PFSK-1 (cell line): ENCODE data around the gene CYB5D1.

Experiments
- FOXP2 ChIP-seq: optimal IDR thresholded peaks from 2 replicates; pipeline ENCODE3; 2011; ENCODE audit warnings: borderline replicate concordance, control low read depth, inconsistent platforms; ENCODE audit not compliant: insufficient read depth; ENCODE audit errors: extremely low read length, extremely low read depth
- POLR2AphosphoS5 ChIP-seq: IDR thresholded peaks from 2 replicates; pipeline ENCODE4 v1.6.1; 2012; ENCODE audit warnings: low read depth, mild to moderate bottlenecking, control low read depth, low read length, moderate library complexity
- SIN3A ChIP-seq: IDR thresholded peaks from 2 replicates; pipeline ENCODE4 v1.6.1; 2012; ENCODE audit warnings: mild to moderate bottlenecking, low read length, moderate library complexity, borderline replicate concordance; ENCODE audit not compliant: insufficient read depth
- TAF1 ChIP-seq: IDR thresholded peaks from 2 replicates; pipeline ENCODE4 v1.6.1; 2012; ENCODE audit warnings: low read length, control low read depth, borderline replicate concordance; ENCODE audit not compliant: insufficient read depth
- TF ChIP-seq, protein P1 (sequence below), 2 experiments: IDR thresholded peaks; 2 replicates each; pipeline versions ENCODE4 v1.6.1 to v1.8.0; 2011 to 2012; ENCODE audit warnings: low read depth in 2 of 2, low read length in 2 of 2, control low read depth in 1 of 2, inconsistent platforms in 1 of 2, mild to moderate bottlenecking in 1 of 2, moderate library complexity in 1 of 2; ENCODE audit not compliant: insufficient read depth in 1 of 2

CYB5D1 gene

GRCh38 chr17:7838090-7839075, 19.4 kb upstream of the CYB5D1 start:
- TF ChIP-seq FOXP2 (no peak), POLR2AphosphoS5 (peak; percentile 72), SIN3A (peak; percentile 92; the same call in 1 of the 2 replicates)

DNA sequence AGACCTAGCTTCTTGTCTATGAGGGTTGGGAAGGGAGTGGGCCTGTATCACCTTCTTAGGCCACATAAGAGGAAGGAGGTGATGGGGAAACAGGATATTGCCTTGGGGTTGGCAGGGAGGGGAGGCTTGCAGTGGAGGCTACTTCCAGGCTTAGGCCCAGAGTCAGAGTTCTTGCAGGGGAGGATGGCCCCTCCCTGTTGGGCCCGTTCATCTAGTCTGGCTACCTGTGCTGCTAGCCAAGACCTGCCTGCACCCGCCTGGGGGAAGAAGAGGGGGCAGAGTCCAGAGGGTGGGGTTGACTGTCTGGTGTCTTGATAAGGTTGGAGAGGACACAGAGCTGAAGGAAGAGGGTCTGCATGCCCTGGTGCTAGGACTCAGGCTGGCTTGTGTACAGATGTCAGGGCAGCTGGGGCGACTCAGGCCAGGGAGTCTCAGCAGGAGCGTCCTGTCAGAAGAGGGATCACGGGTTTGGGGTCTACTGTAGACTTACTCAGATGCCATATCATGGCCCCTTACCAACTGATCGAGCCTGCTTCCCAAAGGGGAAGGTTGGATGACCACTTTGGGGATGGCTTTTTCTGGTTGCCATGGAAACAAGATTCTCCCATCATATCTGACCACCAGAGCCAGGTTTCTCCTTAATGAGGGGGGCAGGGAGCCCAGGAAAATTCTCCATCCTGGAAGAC, 18.5 kb upstream of the CYB5D1 start:
- TF ChIP-seq POLR2AphosphoS5, result no peak
- TF ChIP-seq FOXP2, result no peak
- TF ChIP-seq, protein P1, sequence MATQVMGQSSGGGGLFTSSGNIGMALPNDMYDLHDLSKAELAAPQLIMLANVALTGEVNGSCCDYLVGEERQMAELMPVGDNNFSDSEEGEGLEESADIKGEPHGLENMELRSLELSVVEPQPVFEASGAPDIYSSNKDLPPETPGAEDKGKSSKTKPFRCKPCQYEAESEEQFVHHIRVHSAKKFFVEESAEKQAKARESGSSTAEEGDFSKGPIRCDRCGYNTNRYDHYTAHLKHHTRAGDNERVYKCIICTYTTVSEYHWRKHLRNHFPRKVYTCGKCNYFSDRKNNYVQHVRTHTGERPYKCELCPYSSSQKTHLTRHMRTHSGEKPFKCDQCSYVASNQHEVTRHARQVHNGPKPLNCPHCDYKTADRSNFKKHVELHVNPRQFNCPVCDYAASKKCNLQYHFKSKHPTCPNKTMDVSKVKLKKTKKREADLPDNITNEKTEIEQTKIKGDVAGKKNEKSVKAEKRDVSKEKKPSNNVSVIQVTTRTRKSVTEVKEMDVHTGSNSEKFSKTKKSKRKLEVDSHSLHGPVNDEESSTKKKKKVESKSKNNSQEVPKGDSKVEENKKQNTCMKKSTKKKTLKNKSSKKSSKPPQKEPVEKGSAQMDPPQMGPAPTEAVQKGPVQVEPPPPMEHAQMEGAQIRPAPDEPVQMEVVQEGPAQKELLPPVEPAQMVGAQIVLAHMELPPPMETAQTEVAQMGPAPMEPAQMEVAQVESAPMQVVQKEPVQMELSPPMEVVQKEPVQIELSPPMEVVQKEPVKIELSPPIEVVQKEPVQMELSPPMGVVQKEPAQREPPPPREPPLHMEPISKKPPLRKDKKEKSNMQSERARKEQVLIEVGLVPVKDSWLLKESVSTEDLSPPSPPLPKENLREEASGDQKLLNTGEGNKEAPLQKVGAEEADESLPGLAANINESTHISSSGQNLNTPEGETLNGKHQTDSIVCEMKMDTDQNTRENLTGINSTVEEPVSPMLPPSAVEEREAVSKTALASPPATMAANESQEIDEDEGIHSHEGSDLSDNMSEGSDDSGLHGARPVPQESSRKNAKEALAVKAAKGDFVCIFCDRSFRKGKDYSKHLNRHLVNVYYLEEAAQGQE (IDR thresholded peaks at IDR 0.05; ENCODE audit: insufficient read depth in 1 of 2, low read depth in 2 of 2, low read length in 2 of 2), result no peak
- TF ChIP-seq SIN3A, result no peak
- no peak for TF ChIP-seq TAF1

GRCh38 chr17:7839876-7840261, 17.9 kb upstream of the CYB5D1 start:
- TF ChIP-seq FOXP2, result no peak
- TF ChIP-seq POLR2AphosphoS5, result no peak

DNA sequence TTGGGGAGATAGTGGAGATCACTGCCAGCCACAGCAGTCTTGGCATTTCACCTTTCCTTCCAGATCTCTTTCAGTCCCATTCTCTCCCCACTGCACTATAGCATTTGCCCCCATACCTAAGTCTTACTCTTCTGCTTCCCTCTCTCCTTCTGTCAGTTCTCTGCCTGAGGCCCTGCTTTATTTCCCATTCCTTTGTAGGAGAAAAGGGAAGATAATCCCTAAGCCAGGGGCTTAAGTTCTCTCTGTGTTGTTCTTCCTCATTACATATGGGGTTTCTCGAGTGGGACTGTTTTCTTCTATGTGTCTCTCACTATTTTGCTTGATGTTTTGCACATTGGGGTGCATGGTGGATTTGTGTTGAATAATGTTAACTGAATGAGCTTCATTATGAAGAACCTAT, 17.4 kb upstream of the CYB5D1 start:
- TF ChIP-seq POLR2AphosphoS5 (no peak), TAF1 (no peak), SIN3A (no peak), FOXP2 (no peak)
- TF ChIP-seq, protein P1 (IDR thresholded peaks at IDR 0.05; ENCODE audit: insufficient read depth in 1 of 2, low read depth in 2 of 2, low read length in 2 of 2), result no peak

- TF ChIP-seq POLR2AphosphoS5, result no peak
- TF ChIP-seq TAF1, result no peak
- TF ChIP-seq SIN3A, result no peak
- no peak for TF ChIP-seq FOXP2
- TF ChIP-seq, protein P1 (IDR thresholded peaks at IDR 0.05; ENCODE audit: insufficient read depth in 1 of 2, low read depth in 2 of 2, low read length in 2 of 2), result no peak
Measured at GRCh38 chr17:7840875-7841274, 16.9 kb upstream of the CYB5D1 start.

DNA sequence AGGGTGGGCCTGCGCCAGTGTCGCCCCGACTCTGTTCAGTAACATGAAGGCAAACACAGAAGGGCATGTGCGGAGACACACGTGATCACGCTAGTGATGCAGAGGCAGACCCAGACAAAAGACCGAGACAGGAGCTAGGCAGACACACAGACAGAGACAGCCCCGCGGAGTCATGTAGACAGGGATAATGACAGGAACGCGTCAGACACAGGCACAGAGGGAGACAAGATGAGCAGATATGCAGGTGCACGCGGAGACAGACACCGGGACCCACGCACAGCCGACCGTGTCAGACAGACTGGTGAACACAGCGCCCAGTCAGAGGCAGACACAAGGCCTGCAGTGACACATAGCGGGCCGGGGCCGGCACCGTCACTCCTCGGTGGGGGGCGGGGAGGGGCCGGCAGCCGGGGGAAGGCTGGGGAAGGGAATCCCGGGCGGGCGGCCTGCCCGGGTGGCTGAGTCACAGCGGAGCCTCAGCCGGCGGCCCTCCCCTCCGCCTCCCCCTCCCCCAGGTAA, 16.3 kb upstream of the CYB5D1 start:
- no peak for TF ChIP-seq TAF1
- peak; percentile 76; the same call in 1 of the 2 replicates for TF ChIP-seq SIN3A
- TF ChIP-seq POLR2AphosphoS5, result peak; percentile 34
